Suppressor macrophage treated with lipopolysaccharide for 1 hour (primary cell): Measurements from ENCODE around the gene RFFL.

ENCODE experiments used
- DNase-seq, 3 donors: peaks; one replicate each; pipeline ENCODE4 v3.0.0-alpha.2; 2020 to 2022

RFFL gene

GRCh38 chr17:34961093-34961911 is 102.2 kb downstream of the RFFL start, which contains the start of the genes CCT6B and ZNF830:
TSS of gene CCT6B (minus strand) at chr17:34961460. CDS start at chr17:34961393, 67 bp downstream.
TSS of gene ZNF830 (plus strand) at chr17:34961540. CDS start at chr17:34961567, 27 bp downstream.
- peak; percentile 95 to 97 (median 96) for DNase-seq

- no peak for DNase-seq
These were observed 105.1 kb downstream of the RFFL start for GRCh38 chr17:34958438-34958837.
